GM12892 (cell line): ENCODE data around the gene PYCARD.
"Not testable (repeated sequence)": the region's sequence is repeated elsewhere in the genome, so short reads cannot be mapped to it uniquely, and the experiment has no call there.

Source experiments
- DNase-seq: peaks from one replicate; pipeline ENCODE4 v3.0.0; 2011; ENCODE audit not compliant: insufficient read length
- FAIRE-seq: peaks from 2 replicates; lab custom pipeline; 2011; peaks lifted over from hg19 to GRCh38; lab: Jason Lieb, UNC
- POLR2A ChIP-seq: IDR thresholded peaks from 2 replicates; pipeline ENCODE4 v1.6.1; 2011; ENCODE audit warnings: low read depth, low read length, control low read depth
- POLR2AphosphoS5 ChIP-seq: IDR thresholded peaks from 2 replicates; pipeline ENCODE4 v1.6.1; 2011; ENCODE audit warnings: low read depth, low read length, control low read depth
- TAF1 ChIP-seq: IDR thresholded peaks from 2 replicates; pipeline ENCODE4 v1.6.1; 2011; ENCODE audit warnings: low read depth, mild to moderate bottlenecking, control low read depth, low read length, borderline replicate concordance

The PYCARD gene

GRCh38 chr16:31186930-31187807, 15.4 kb downstream of the PYCARD start:
- no peak for FAIRE-seq
- TF ChIP-seq TAF1: no peak
- peak; percentile 85 for TF ChIP-seq POLR2AphosphoS5
- peak; percentile 64; the same call in 1 of the 2 replicates for TF ChIP-seq POLR2A

GRCh38 chr16:31186176-31186575, 16.4 kb downstream of the PYCARD start:
- DNase-seq: no peak
- no peak for FAIRE-seq
- TF ChIP-seq TAF1: no peak
- 0 out of 2 replicates have a peak, but pooled peaks have one; percentile 7 for TF ChIP-seq POLR2AphosphoS5

More at GRCh38 chr16:31186930-31187807, 15.4 kb downstream of the PYCARD start:
- DNase-seq: no peak

GRCh38 chr16:31185339-31185738, 17.2 kb downstream of the PYCARD start:
- TF ChIP-seq POLR2AphosphoS5: no peak
- no peak for TF ChIP-seq POLR2A
- TF ChIP-seq TAF1: no peak
- no peak for FAIRE-seq
- no peak for DNase-seq

GRCh38 chr16:31184888-31185287, 17.7 kb downstream of the PYCARD start:
- DNase-seq (no peak), FAIRE-seq (no peak)
- no peak for TF ChIP-seq POLR2AphosphoS5
- TF ChIP-seq POLR2A: no peak
- TF ChIP-seq TAF1: no peak

GRCh38 chr16:31183432-31184428, 18.8 kb downstream of the PYCARD start:
- TF ChIP-seq POLR2A (no peak; the same call in none of the 2 replicates), POLR2AphosphoS5 (no peak), TAF1 (no peak)
- no peak for DNase-seq
- no peak for FAIRE-seq

GRCh38 chr16:31182391-31182790, 20.2 kb downstream of the PYCARD start:
- DNase-seq: no peak
- FAIRE-seq: no peak
- TF ChIP-seq POLR2A (no peak), TAF1 (no peak), POLR2AphosphoS5 (no peak)

GRCh38 chr16:31181102-31181830, 21.3 kb downstream of the PYCARD start:
- no peak for FAIRE-seq
- no peak for DNase-seq
- TF ChIP-seq POLR2A: no peak
- no peak; the same call in none of the 2 replicates for TF ChIP-seq POLR2AphosphoS5

GRCh38 chr16:31179747-31180459, 22.7 kb downstream of the PYCARD start, which contains the start of gene FUS:
Gene FUS (plus strand): TSS chr16:31180139. CDS start chr16:31180215, 76 bp downstream.
- FAIRE-seq (peak; percentile 98), DNase-seq (peak; percentile 88)
- TF ChIP-seq TAF1 (peak; percentile 100), POLR2AphosphoS5 (peak; percentile 100), POLR2A (peak; percentile 100)

- no peak for FAIRE-seq
- DNase-seq: no peak
- no peak for TF ChIP-seq POLR2A
- TF ChIP-seq TAF1: no peak
Measured at GRCh38 chr16:31179219-31179746, 23.3 kb downstream of the PYCARD start.

- TF ChIP-seq POLR2AphosphoS5 (no peak), POLR2A (no peak), TAF1 (no peak)
- DNase-seq (no peak), FAIRE-seq (no peak)
Measured at GRCh38 chr16:31177136-31177535, 25.4 kb downstream of the PYCARD start.

- DNase-seq, FAIRE-seq: not testable (repeated sequence)
Measured at GRCh38 chr16:31170048-31170447, 32.5 kb downstream of the PYCARD start.
